HG03460 (cell line): ENCODE measurements around the gene ATF6B.
"Not testable (repeated sequence)": the region's sequence is repeated elsewhere in the genome, so short reads cannot be mapped to it uniquely, and the experiment has no call there.

Experiments used
- ATAC-seq: cut with Tn5 transposase; IDR thresholded peaks from one replicate; pipeline ENCODE4 v1.9.1; 2021; ENCODE audit not compliant: unreplicated experiment

ATF6B gene

DNA sequence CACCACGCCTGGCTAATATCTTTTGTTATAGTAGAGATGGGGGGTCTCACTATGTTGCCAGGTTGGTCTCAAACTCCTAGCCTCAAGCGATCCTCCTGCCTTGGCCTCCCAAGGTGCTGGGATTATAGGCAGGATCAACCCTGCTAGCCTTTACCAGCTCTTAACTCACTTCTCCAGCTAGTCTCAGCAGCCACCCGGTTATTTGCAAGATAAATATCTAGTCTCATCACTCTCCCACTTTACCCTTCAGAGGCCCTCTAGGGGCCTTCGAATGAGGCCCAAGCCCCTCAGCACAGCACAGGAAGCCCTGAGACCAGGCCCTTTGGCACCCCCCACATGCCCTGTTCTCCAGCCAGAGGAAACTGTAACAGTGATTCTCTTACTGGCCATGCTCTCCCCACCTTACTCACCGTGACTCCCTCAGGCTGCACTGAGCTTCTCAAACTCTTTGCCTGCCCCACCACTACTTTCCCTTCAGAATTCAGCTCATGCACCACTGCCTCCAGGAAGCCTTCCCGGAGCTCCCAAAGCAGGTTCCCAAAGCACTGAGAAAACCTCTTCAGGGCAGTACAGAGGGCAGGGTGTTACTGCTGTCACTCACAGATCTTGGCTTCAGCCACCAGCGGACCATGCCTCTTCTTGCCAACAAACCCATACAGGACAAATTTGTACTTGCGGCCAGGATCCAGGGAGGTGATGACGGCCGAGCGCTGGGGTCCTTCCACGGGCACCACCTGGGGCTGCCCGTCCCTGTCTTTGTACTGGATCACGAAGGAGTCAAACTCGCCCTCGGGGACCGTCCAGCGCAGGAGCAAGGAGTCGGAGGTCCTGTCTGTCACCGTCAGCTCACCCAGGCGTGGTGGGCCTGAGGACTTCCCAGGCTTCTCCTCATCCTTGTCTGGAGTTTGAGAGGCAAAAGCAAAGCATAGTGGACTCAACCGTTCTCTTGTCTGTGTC is 44.0 kb downstream of the ATF6B start:
- no peak for ATAC-seq

- ATAC-seq = no peak
Measured at GRCh38 chr6:32082935-32083334, 45.1 kb downstream of the ATF6B start.

GRCh38 chr6:32082478-32082877 is 45.6 kb downstream of the ATF6B start:
- ATAC-seq = no peak

GRCh38 chr6:32081168-32081990 is 46.7 kb downstream of the ATF6B start:
- no peak for ATAC-seq

GRCh38 chr6:32079566-32080290 is 48.3 kb downstream of the ATF6B start:
- no peak for ATAC-seq

DNA sequence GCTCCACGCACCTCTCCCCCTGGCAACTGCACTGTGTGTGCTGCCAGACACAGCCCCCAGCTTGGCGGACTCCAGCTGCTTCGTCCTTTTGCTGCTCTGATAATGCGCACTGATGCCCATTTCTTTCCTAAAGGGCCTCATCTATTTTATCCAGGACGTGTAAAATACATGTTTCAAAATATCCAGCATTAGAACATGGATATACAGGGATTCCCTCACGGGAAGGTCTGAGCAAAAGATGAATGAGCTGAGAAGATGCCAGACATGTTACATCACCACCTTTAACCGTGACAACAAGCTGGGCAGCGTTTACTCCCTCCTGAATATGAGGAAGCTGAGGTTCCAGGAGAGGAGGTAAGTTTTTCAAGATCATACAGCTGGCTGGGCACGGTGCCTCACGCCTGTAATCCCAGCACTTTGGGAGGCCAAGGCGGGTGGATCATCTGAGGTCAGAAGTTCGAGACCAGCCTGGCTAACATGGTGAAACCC is 51.7 kb downstream of the ATF6B start:
- ATAC-seq = no peak

GRCh38 chr6:32075781-32076180 is 52.3 kb downstream of the ATF6B start:
- ATAC-seq = no peak

DNA sequence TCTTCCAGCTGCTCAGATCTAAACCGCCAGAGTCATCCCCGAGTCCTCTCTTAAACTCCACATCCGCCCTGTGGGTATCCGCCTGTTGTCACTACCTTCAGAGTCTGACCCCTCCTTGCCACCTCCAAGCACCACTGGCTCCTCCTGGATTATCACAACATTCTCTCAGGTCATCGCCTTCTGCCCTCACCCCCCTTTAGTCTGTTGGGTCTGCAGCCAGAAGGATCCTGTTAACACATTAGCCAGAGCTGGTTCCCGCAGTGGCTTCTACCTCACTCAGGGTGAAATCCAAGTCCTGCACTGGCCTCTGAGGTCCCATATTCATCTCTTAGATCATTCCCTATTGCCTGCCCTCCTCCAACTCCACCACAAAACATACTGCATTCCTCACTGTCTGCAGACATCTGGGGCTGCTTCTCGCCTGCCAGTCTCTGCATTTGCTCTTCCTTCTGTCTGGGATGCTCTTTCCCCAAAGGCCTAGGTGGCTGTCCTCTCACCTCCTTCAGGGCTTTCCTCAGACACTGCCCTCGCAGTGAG is 53.0 kb downstream of the ATF6B start:
- ATAC-seq = no peak

- no peak for ATAC-seq
Measured at GRCh38 chr6:32073613-32074012, 54.4 kb downstream of the ATF6B start.

GRCh38 chr6:32073101-32073500 is 54.9 kb downstream of the ATF6B start:
- ATAC-seq = no peak

DNA sequence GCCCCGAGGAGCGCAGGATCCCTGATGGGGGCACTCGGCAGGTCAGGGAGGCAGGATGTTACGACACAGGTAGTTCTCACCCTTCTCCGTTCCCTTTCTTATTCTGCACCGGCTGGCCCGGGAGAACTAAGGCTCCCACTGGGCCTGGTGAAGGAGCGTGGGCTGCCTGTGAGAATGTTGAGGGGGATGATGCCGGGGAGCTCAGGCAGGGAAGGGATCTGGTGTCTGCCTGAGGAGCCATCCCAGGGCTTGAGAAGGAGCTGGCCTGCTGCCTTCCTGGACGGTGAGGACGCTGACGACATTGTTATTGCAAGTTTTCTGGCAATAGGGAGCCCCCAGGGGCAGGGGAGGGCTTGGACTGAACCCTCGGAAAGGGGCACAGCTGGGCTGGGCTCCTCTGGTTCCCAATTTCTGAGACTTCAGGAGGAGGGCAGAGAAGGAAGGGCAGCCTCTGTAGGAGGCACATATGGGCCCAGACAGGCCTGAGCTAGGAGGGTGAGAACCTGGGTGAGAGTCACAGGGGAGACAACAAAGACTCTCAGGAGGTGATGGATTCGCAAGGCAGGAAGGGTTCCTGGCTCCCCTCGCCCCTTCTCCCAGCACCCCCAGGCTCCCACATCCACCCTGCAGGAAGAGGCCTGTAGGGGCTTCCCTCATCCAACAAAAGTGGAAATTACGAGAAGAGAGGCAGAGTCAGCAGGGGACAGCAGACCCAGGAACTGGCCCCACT is 57.1 kb downstream of the ATF6B start:
- ATAC-seq = no peak

GRCh38 chr6:32069878-32070515 is 58.0 kb downstream of the ATF6B start:
- no peak for ATAC-seq

DNA sequence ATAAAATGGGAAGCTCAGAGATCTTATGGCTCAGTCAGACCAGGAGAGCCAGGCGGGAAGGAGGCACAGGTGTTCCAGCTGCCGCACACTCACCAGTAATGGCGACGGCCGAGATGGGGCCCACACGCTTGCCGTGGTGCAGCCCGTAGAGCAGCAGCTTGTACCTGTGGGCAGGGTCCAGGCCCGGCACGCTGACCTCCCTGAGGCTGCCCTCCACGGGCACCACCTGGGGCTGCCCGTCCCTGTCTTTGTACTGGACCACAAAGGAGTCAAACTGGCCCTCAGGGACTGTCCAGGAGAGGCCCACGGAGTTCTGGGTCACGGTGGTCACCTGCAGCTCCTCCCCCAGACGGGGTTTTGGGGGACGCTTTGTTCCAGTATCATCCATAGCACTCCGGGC is 58.6 kb downstream of the ATF6B start:
- ATAC-seq = no peak

- ATAC-seq = no peak
Measured at GRCh38 chr6:32068867-32069266, 59.2 kb downstream of the ATF6B start.

GRCh38 chr6:32068315-32068714 is 59.7 kb downstream of the ATF6B start:
- not testable (repeated sequence) for ATAC-seq

DNA sequence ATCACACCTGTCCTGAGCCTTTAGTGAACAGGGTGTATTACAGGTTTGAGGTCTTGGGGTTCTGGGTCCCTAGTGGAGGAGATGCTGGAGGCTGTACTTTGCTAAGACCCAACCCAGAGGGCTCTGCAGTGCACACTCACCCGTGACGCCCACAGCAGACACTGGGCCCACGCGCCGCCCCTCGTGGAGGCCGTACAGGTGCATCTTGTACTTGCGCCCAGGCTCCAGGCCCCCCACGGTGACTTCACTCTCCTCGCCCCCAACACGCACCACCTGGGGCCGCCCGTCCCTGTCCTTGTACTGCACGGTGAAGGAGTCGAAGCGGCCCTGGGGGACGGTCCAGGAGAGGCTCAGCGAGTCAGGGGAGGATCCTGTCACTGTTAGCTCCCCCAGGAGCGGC is 60.5 kb downstream of the ATF6B start:
- ATAC-seq = not testable (repeated sequence)
